ENCODE measurements around the gene MPPE1. TPM values are rescaled to one million over a fixed set of nuclear protein-coding genes. Genes with fewer than 3 reads are reported as not detected.

The MPPE1 gene
- total RNA-seq, 1 experiment from 2014 or later: 37.6 TPM

GRCh38 chr18:11885278-11885947 lies 22.7 kb downstream of the MPPE1 start:
- BruUV-seq (replicated peaks): no TSS peak
- Mint-ChIP-seq H3K9me3 (ENCODE audit: low read depth, unreplicated experiment) (no peaks in the 10 kb centered on the region), H3K4me3 (ENCODE audit: low read depth, unreplicated experiment) (no peak overlapping the region), H3K27ac (ENCODE audit: unreplicated experiment) (no peak overlapping the region), H3K36me3 (ENCODE audit: insufficient read depth, unreplicated experiment) (peaks cover 10% of the 10 kb centered on the region), H3K4me1 (ENCODE audit: low read depth, unreplicated experiment) (peaks cover 29% of the 10 kb centered on the region), H3K27me3 (ENCODE audit: unreplicated experiment) (peaks cover 13% of the 10 kb centered on the region)
- intact Hi-C loops (cut with micrococcal nuclease; ENCODE audit: unreplicated experiment): no loop called here
- DNase-seq: peak; percentile 35
- CTCF ChIA-PET: interaction anchor here (0.5 to 0.6 kb wide), 3 partner anchors 67 to 587 kb away, joined by 3 to 14 read pairs (median 5); no protein-coding TSS in a partner anchor
- no peak for TF ChIP-seq CTCF (IDR thresholded peaks at IDR 0.05; ENCODE audit: unreplicated experiment)

- intact Hi-C loops (cut with micrococcal nuclease; ENCODE audit: unreplicated experiment): no loop called here
- Mint-ChIP-seq H3K4me3 (ENCODE audit: low read depth, unreplicated experiment) (no peak overlapping the region), H3K4me1 (ENCODE audit: low read depth, unreplicated experiment) (peaks cover 29% of the 10 kb centered on the region), H3K27ac (ENCODE audit: unreplicated experiment) (no peak overlapping the region), H3K9me3 (ENCODE audit: low read depth, unreplicated experiment) (no peaks in the 10 kb centered on the region), H3K36me3 (ENCODE audit: insufficient read depth, unreplicated experiment) (peaks cover 6% of the 10 kb centered on the region), H3K27me3 (ENCODE audit: unreplicated experiment) (peaks cover 13% of the 10 kb centered on the region)
- no peak for DNase-seq
- no peak for TF ChIP-seq CTCF (IDR thresholded peaks at IDR 0.05; ENCODE audit: unreplicated experiment)
- CTCF ChIA-PET: interaction anchor here (0.5 kb wide), 1 partner anchor 588 kb away, joined by 3 read pairs; no protein-coding TSS in a partner anchor
- no TSS peak for BruUV-seq (replicated peaks)
Measured at GRCh38 chr18:11884396-11885030, 23.6 kb downstream of the MPPE1 start.

GRCh38 chr18:11883153-11883552 lies 25.0 kb downstream of the MPPE1 start:
- Mint-ChIP-seq H3K4me3 (ENCODE audit: low read depth, unreplicated experiment) (no peak overlapping the region), H3K36me3 (ENCODE audit: insufficient read depth, unreplicated experiment) (peaks cover 5% of the 10 kb centered on the region), H3K4me1 (ENCODE audit: low read depth, unreplicated experiment) (peaks cover 29% of the 10 kb centered on the region), H3K27ac (ENCODE audit: unreplicated experiment) (no peak overlapping the region), H3K27me3 (ENCODE audit: unreplicated experiment) (peaks cover 13% of the 10 kb centered on the region), H3K9me3 (ENCODE audit: low read depth, unreplicated experiment) (no peaks in the 10 kb centered on the region)
- no TSS peak for BruUV-seq (replicated peaks)
- TF ChIP-seq CTCF (IDR thresholded peaks at IDR 0.05; ENCODE audit: unreplicated experiment): no peak
- CTCF ChIA-PET: no interaction called here
- DNase-seq: no peak
- intact Hi-C loops (cut with micrococcal nuclease; ENCODE audit: unreplicated experiment): no loop called here

DNA sequence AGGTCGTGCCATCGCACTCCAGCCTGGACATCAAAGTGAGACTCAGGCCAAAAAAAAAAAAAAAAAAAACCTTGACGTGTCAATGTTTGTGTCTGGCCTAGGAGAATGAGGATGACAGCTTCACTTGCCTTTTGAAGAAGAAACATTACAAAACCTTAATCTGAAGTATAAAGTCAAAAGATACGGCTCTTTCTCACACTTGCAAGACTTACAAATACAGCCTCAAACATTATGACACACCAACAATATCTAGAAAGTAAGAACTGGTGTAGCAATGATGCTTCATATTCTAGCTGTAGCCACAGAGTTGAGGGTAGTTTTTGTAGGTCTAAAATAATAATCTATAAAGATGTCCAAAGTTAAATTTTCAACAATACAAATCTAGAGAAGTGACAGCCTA lies 25.5 kb downstream of the MPPE1 start:
- CTCF ChIA-PET: no interaction called here
- Mint-ChIP-seq H3K9me3 (ENCODE audit: low read depth, unreplicated experiment) (no peaks in the 10 kb centered on the region), H3K36me3 (ENCODE audit: insufficient read depth, unreplicated experiment) (peaks cover 5% of the 10 kb centered on the region), H3K4me1 (ENCODE audit: low read depth, unreplicated experiment) (peaks cover 23% of the 10 kb centered on the region), H3K27ac (ENCODE audit: unreplicated experiment) (no peak overlapping the region), H3K4me3 (ENCODE audit: low read depth, unreplicated experiment) (no peak overlapping the region), H3K27me3 (ENCODE audit: unreplicated experiment) (peaks cover 13% of the 10 kb centered on the region)
- intact Hi-C loops (cut with micrococcal nuclease; ENCODE audit: unreplicated experiment): no loop called here
- no peak for TF ChIP-seq CTCF (IDR thresholded peaks at IDR 0.05; ENCODE audit: unreplicated experiment)
- no peak for DNase-seq
- BruUV-seq (replicated peaks): no TSS peak
